AG04449 (cell line): Measurements from ENCODE around the gene TSTD2.

Experiments
- CTCF ChIA-PET: fragments of 350-600 bp; formaldehyde crosslinking; extraction: SDS; loops from one replicate; lab custom pipeline; 2021; ENCODE audit warnings: antibody characterized with exemption; lab: Yijun Ruan, JAX
- POLR2A ChIA-PET: fragments of 400-600, 350-600 bp; formaldehyde crosslinking; extraction: SDS; loops from one replicate; lab custom pipeline; 2020; ENCODE audit warnings: antibody characterized with exemption, inconsistent platforms; lab: Yijun Ruan, JAX
- DNase-seq: peaks from one replicate; pipeline ENCODE4 v3.0.0-alpha.2; 2010; ENCODE audit warnings: low read depth, low spot score
- H3K4me3 ChIP-seq: 2 replicates; pipeline ENCODE4 v1.5.1; 2011; ENCODE audit warnings: low read depth, mild to moderate bottlenecking, control low read depth, low read length
- CTCF ChIP-seq: IDR thresholded peaks from one replicate; pipeline ENCODE4 v1.5.1; 2011; ENCODE audit warnings: mild to moderate bottlenecking, moderate library complexity, low read length, control low read depth, inconsistent platforms; ENCODE audit not compliant: insufficient read depth; ENCODE audit errors: missing control alignments

The TSTD2 gene

GRCh38 chr9:97559111-97559514 is 74.1 kb downstream of the TSTD2 start:
- no peak for DNase-seq
- no peak for TF ChIP-seq CTCF
- CTCF ChIA-PET = interaction anchor here (0.8 kb wide), 1 partner anchor 39 kb away, joined by 3 read pairs; no protein-coding TSS in a partner anchor
- H3K4me3 ChIP-seq = no peak overlapping the region
- POLR2A ChIA-PET = interaction anchor here (0.7 kb wide), 1 partner anchor 40 kb away, joined by 3 read pairs; no protein-coding TSS in a partner anchor

- TF ChIP-seq CTCF = no peak
- ChIA-PET CTCF (interaction anchor here (0.8 kb wide), 1 partner anchor 40 kb away, joined by 3 read pairs; no protein-coding TSS in a partner anchor), POLR2A (interaction anchor here (0.7 kb wide), 1 partner anchor 40 kb away, joined by 3 read pairs; no protein-coding TSS in a partner anchor)
- DNase-seq = no peak
- no peak overlapping the region for H3K4me3 ChIP-seq
These were observed 74.5 kb downstream of the TSTD2 start for GRCh38 chr9:97558701-97559101.

- POLR2A ChIA-PET = no interaction called here
- H3K4me3 ChIP-seq = no peak overlapping the region
- no peak for DNase-seq
- no peak for TF ChIP-seq CTCF
- CTCF ChIA-PET = no interaction called here
These were observed 75.5 kb downstream of the TSTD2 start for GRCh38 chr9:97557606-97558095.

GRCh38 chr9:97556721-97557605 is 76.2 kb downstream of the TSTD2 start:
- ChIA-PET CTCF (no interaction called here), POLR2A (no interaction called here)
- no peak for TF ChIP-seq CTCF
- H3K4me3 ChIP-seq = no peak overlapping the region
- no peak for DNase-seq

GRCh38 chr9:97556036-97556720 is 77.0 kb downstream of the TSTD2 start:
- ChIA-PET CTCF (no interaction called here), POLR2A (no interaction called here)
- no peak for TF ChIP-seq CTCF

GRCh38 chr9:97555164-97555563 is 78.0 kb downstream of the TSTD2 start:
- POLR2A ChIA-PET = no interaction called here
- DNase-seq = no peak
- CTCF ChIA-PET = no interaction called here
- no peak for TF ChIP-seq CTCF
- no peak overlapping the region for H3K4me3 ChIP-seq

More at GRCh38 chr9:97556036-97556720, 77.0 kb downstream of the TSTD2 start:
- no peak for DNase-seq
- H3K4me3 ChIP-seq = no peak overlapping the region
